SK-N-SH (cell line): Measurements from ENCODE around the gene ANGPTL7.

Source experiments
- ELF1 ChIP-seq: IDR thresholded peaks from 2 replicates; pipeline ENCODE4 v1.4.0; 2012
- EP300 ChIP-seq, 2 experiments: IDR thresholded peaks; 2 replicates each; pipeline versions ENCODE4 v1.4.0 to v1.6.1; 2012; ENCODE audit warnings: borderline replicate concordance in 1 of 2, low read depth in 1 of 2, low read length in 1 of 2
- FOXM1 ChIP-seq: IDR thresholded peaks from 2 replicates; pipeline ENCODE4 v1.4.0; 2012; ENCODE audit warnings: low read depth, mild to moderate bottlenecking
- GATA2 ChIP-seq: sonication (generic); formaldehyde crosslinking; IDR thresholded peaks from 2 replicates; pipeline ENCODE4 v1.5.0; 2020; ENCODE audit warnings: mild to moderate bottlenecking, missing genetic modification reagents
- MEF2A ChIP-seq: IDR thresholded peaks from 2 replicates; pipeline ENCODE4 v1.4.0; 2012; ENCODE audit warnings: low read depth, borderline replicate concordance
- RCOR1 ChIP-seq: fragments of 150-350 bp; IDR thresholded peaks from 2 replicates; pipeline ENCODE4 v1.6.1; 2017; ENCODE audit warnings: antibody characterized with exemption, low read length
- SIN3A ChIP-seq: IDR thresholded peaks from 2 replicates; pipeline ENCODE4 v1.6.1; 2012; ENCODE audit warnings: low read depth, mild to moderate bottlenecking, low read length, moderate library complexity, borderline replicate concordance
- YY1 ChIP-seq: IDR thresholded peaks from 2 replicates; pipeline ENCODE4 v1.4.0; 2012; ENCODE audit warnings: low read depth, mild to moderate bottlenecking
- TF ChIP-seq, protein P1 (sequence below): fragments of 200-600 bp; sonication (generic); IDR thresholded peaks from 2 replicates; pipeline ENCODE4 v1.6.1; 2017; ENCODE audit warnings: antibody characterized with exemption, mild to moderate bottlenecking, moderate library complexity
- TF ChIP-seq, protein P2 (sequence below): IDR thresholded peaks from 2 replicates; pipeline ENCODE4 v1.6.1; 2012; ENCODE audit warnings: mild to moderate bottlenecking, low read depth, low read length, moderate library complexity
- TF ChIP-seq, protein P3 (sequence below): IDR thresholded peaks from 2 replicates; pipeline ENCODE4 v1.4.0; 2012; ENCODE audit warnings: low read depth
- TF ChIP-seq, protein P4 (sequence below): fragments of 150-350 bp; IDR thresholded peaks from 2 replicates; pipeline ENCODE4 v1.6.1; 2017; ENCODE audit warnings: antibody characterized with exemption, low read length, low read depth, borderline replicate concordance

DNA sequence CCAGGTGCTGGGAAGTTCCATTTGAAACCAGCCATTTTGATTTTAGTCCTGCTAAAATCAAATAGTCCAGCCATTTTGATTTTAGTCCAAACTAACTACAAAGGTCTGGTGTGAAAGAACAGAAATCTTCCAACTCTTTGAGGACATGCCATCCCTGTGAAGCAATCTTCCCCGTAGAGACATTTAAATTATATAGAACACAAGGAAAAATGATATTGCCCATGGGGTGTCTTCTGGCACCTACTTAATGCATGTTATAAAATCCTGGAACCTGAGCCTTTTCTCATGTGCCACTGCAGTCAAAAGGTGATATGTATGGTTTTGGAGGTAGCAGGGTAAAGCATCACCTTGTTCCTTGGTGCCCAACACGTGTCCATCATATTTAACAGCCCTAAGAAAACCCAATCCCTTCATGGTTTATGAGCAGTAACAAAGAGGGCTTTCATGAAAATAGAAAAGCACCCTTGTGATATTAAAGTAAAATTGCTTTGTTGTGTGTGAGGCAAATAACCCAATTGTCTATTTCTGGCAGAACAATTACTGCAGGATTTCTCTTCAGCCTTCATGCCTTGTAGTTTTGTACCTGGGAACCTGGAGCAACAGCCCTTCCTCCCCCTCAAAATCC is 26.3 kb downstream of the ANGPTL7 start:
- TF ChIP-seq, protein P1, sequence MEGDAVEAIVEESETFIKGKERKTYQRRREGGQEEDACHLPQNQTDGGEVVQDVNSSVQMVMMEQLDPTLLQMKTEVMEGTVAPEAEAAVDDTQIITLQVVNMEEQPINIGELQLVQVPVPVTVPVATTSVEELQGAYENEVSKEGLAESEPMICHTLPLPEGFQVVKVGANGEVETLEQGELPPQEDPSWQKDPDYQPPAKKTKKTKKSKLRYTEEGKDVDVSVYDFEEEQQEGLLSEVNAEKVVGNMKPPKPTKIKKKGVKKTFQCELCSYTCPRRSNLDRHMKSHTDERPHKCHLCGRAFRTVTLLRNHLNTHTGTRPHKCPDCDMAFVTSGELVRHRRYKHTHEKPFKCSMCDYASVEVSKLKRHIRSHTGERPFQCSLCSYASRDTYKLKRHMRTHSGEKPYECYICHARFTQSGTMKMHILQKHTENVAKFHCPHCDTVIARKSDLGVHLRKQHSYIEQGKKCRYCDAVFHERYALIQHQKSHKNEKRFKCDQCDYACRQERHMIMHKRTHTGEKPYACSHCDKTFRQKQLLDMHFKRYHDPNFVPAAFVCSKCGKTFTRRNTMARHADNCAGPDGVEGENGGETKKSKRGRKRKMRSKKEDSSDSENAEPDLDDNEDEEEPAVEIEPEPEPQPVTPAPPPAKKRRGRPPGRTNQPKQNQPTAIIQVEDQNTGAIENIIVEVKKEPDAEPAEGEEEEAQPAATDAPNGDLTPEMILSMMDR = no peak
- no peak for TF ChIP-seq RCOR1
- TF ChIP-seq FOXM1 = no peak
- TF ChIP-seq EP300 (IDR thresholded peaks at IDR 0.05; ENCODE audit: borderline replicate concordance in 1 of 2, low read depth in 1 of 2, low read length in 1 of 2) = no peak
- no peak for TF ChIP-seq YY1
- TF ChIP-seq, protein P2, sequence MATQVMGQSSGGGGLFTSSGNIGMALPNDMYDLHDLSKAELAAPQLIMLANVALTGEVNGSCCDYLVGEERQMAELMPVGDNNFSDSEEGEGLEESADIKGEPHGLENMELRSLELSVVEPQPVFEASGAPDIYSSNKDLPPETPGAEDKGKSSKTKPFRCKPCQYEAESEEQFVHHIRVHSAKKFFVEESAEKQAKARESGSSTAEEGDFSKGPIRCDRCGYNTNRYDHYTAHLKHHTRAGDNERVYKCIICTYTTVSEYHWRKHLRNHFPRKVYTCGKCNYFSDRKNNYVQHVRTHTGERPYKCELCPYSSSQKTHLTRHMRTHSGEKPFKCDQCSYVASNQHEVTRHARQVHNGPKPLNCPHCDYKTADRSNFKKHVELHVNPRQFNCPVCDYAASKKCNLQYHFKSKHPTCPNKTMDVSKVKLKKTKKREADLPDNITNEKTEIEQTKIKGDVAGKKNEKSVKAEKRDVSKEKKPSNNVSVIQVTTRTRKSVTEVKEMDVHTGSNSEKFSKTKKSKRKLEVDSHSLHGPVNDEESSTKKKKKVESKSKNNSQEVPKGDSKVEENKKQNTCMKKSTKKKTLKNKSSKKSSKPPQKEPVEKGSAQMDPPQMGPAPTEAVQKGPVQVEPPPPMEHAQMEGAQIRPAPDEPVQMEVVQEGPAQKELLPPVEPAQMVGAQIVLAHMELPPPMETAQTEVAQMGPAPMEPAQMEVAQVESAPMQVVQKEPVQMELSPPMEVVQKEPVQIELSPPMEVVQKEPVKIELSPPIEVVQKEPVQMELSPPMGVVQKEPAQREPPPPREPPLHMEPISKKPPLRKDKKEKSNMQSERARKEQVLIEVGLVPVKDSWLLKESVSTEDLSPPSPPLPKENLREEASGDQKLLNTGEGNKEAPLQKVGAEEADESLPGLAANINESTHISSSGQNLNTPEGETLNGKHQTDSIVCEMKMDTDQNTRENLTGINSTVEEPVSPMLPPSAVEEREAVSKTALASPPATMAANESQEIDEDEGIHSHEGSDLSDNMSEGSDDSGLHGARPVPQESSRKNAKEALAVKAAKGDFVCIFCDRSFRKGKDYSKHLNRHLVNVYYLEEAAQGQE = no peak
- no peak for TF ChIP-seq SIN3A
- no peak for TF ChIP-seq MEF2A
- no peak for TF ChIP-seq GATA2 (CRISPR knock-in tag)
- no peak for TF ChIP-seq ELF1
- TF ChIP-seq, protein P3, sequence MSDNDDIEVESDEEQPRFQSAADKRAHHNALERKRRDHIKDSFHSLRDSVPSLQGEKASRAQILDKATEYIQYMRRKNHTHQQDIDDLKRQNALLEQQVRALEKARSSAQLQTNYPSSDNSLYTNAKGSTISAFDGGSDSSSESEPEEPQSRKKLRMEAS = no peak
- TF ChIP-seq, protein P4, sequence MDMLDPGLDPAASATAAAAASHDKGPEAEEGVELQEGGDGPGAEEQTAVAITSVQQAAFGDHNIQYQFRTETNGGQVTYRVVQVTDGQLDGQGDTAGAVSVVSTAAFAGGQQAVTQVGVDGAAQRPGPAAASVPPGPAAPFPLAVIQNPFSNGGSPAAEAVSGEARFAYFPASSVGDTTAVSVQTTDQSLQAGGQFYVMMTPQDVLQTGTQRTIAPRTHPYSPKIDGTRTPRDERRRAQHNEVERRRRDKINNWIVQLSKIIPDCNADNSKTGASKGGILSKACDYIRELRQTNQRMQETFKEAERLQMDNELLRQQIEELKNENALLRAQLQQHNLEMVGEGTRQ = no peak
